Vagina (tissue), 2 donors: ENCODE measurements around the gene XAB2. TPM values are rescaled to one million over a fixed set of nuclear protein-coding genes. Genes with fewer than 3 reads are reported as not detected.

Experiments
- DNase-seq, 2 donors: peaks; one replicate each; pipeline ENCODE4 v3.0.0-alpha.2; 2017; ENCODE audit errors: extremely low spot score in 2 of 2
- H3K27ac ChIP-seq: fragments of 200-600 bp; sonication (generic); one replicate; pipeline ENCODE4 v1.5.1; 2019
- H3K27me3 ChIP-seq: fragments of 200-600 bp; sonication (generic); one replicate; pipeline ENCODE4 v1.5.1; 2019
- H3K36me3 ChIP-seq, 2 donors: fragments of 200-600 bp; sonication (generic); one replicate each; pipeline ENCODE4 v1.5.1; 2017 to 2019
- H3K4me1 ChIP-seq: fragments of 200-600 bp; sonication (generic); one replicate; pipeline ENCODE4 v1.5.1; 2019
- H3K4me3 ChIP-seq, 2 donors: fragments of 200-600 bp; sonication (generic); 1 replicate in 1 of 2; 2 replicates in 1 of 2; pipeline ENCODE4 v1.5.1; 2016 to 2019
- H3K9me3 ChIP-seq: fragments of 200-600 bp; sonication (generic); one replicate; pipeline ENCODE4 v1.5.1; 2019
- CTCF ChIP-seq, 3 experiments: fragments of 450-650 bp in 2 of 3; fragments of 200-600 bp in 1 of 3; sonication (generic) in 1 of 3; IDR thresholded peaks; one replicate each; pipeline ENCODE4 v1.5.1; 2017 to 2019; ENCODE audit warnings: antibody characterized with exemption in 3 of 3, mild to moderate bottlenecking in 2 of 3, moderate library complexity in 2 of 3
- POLR2A ChIP-seq, 2 donors: fragments of 450-650 bp; IDR thresholded peaks; one replicate each; pipeline ENCODE4 v1.6.1; 2017; ENCODE audit warnings: antibody characterized with exemption in 2 of 2, mild to moderate bottlenecking in 2 of 2, moderate library complexity in 2 of 2
- POLR2AphosphoS5 ChIP-seq, 2 donors: sonication (generic); formaldehyde crosslinking; IDR thresholded peaks; one replicate each; pipeline ENCODE4 v1.9.0; 2017; ENCODE audit warnings: antibody characterized with exemption in 2 of 2, mild to moderate bottlenecking in 2 of 2, low read depth in 1 of 2; ENCODE audit not compliant: insufficient read depth in 1 of 2
- intact Hi-C: fragments of 100-400 bp; cut with DNase I; formaldehyde crosslinking; loops from one replicate; pipeline ENCODE4 v1.15.1; 2023
- total RNA-seq: library from RNA; depleted of rRNA; stranded (reverse); fragments of >200 nt; gene quantifications from one replicate; pipeline ENCODE4 v1.2.3, GENCODE V29; 2016

XAB2 gene
- total RNA-seq, 1 donor from 2014 or later: 44.0 TPM

GRCh38 chr19:7628589-7629311 lies 595 bp downstream of the XAB2 start:
- TF ChIP-seq CTCF (IDR thresholded peaks at IDR 0.05) (no peak), POLR2A (IDR thresholded peaks at IDR 0.05) (no peak), POLR2AphosphoS5 (IDR thresholded peaks at IDR 0.05; ENCODE audit: insufficient read depth in 1 of 2, low read depth in 1 of 2) (no peak)
- H3K27me3 ChIP-seq: no peaks in the 10 kb centered on the region
- no peak for DNase-seq
- peaks cover 0 to 34% of the 10 kb centered on the region in 2 donors for H3K36me3 ChIP-seq
- H3K4me1 ChIP-seq: peaks cover 40% of the 10 kb centered on the region
- intact Hi-C loops: no loop called here
- peak overlapping the region; percentile 78 to 90 for H3K4me3 ChIP-seq
- H3K27ac ChIP-seq: peak overlapping the region; percentile 80
- no peaks in the 10 kb centered on the region for H3K9me3 ChIP-seq

- Histone ChIP-seq H3K4me1 (peaks cover 40% of the 10 kb centered on the region), H3K36me3 (peaks cover 0 to 50% of the 10 kb centered on the region in 2 donors), H3K9me3 (no peaks in the 10 kb centered on the region), H3K4me3 (no peak overlapping the region), H3K27ac (no peak overlapping the region), H3K27me3 (no peaks in the 10 kb centered on the region)
- intact Hi-C loops: no loop called here
- no peak for DNase-seq
- TF ChIP-seq POLR2A (IDR thresholded peaks at IDR 0.05) (no peak), CTCF (IDR thresholded peaks at IDR 0.05) (no peak), POLR2AphosphoS5 (IDR thresholded peaks at IDR 0.05; ENCODE audit: insufficient read depth in 1 of 2, low read depth in 1 of 2) (no peak)
Observed at GRCh38 chr19:7627166-7627565, 2.2 kb downstream of the XAB2 start.

GRCh38 chr19:7625763-7626372 lies 3.5 kb downstream of the XAB2 start:
- intact Hi-C loops: no loop called here
- H3K4me3 ChIP-seq: no peak overlapping the region
- peaks cover 33% of the 10 kb centered on the region for H3K4me1 ChIP-seq
- no peak for TF ChIP-seq POLR2AphosphoS5 (IDR thresholded peaks at IDR 0.05; ENCODE audit: insufficient read depth in 1 of 2, low read depth in 1 of 2)
- no peak for TF ChIP-seq POLR2A (IDR thresholded peaks at IDR 0.05)
- TF ChIP-seq CTCF (IDR thresholded peaks at IDR 0.05): no peak
- no peak for DNase-seq
- H3K36me3 ChIP-seq: peaks cover 0 to 63% of the 10 kb centered on the region in 2 donors
- H3K27me3 ChIP-seq: no peaks in the 10 kb centered on the region
- H3K27ac ChIP-seq: no peak overlapping the region
- no peaks in the 10 kb centered on the region for H3K9me3 ChIP-seq

- H3K4me1 ChIP-seq: peaks cover 23% of the 10 kb centered on the region
- no peaks in the 10 kb centered on the region for H3K27me3 ChIP-seq
- no peak overlapping the region for H3K27ac ChIP-seq
- DNase-seq: no peak
- TF ChIP-seq POLR2AphosphoS5 (IDR thresholded peaks at IDR 0.05; ENCODE audit: insufficient read depth in 1 of 2, low read depth in 1 of 2): no peak
- H3K9me3 ChIP-seq: no peaks in the 10 kb centered on the region
- H3K36me3 ChIP-seq: peaks cover 0 to 72% of the 10 kb centered on the region in 2 donors
- intact Hi-C loops: no loop called here
- no peak overlapping the region for H3K4me3 ChIP-seq
Observed at GRCh38 chr19:7624810-7625209, 4.5 kb downstream of the XAB2 start.

- TF ChIP-seq POLR2AphosphoS5 (IDR thresholded peaks at IDR 0.05; ENCODE audit: insufficient read depth in 1 of 2, low read depth in 1 of 2): no peak
- no peak for TF ChIP-seq POLR2A (IDR thresholded peaks at IDR 0.05)
- TF ChIP-seq CTCF (IDR thresholded peaks at IDR 0.05): no peak
- H3K27me3 ChIP-seq: no peaks in the 10 kb centered on the region
- H3K9me3 ChIP-seq: no peaks in the 10 kb centered on the region
- peaks cover 0 to 77% of the 10 kb centered on the region in 2 donors for H3K36me3 ChIP-seq
- H3K27ac ChIP-seq: no peak overlapping the region
- no peak overlapping the region for H3K4me3 ChIP-seq
- intact Hi-C loops: no loop called here
- no peak for DNase-seq
- peaks cover 21% of the 10 kb centered on the region for H3K4me1 ChIP-seq
Observed at GRCh38 chr19:7623725-7624603, 5.4 kb downstream of the XAB2 start.
